A375 (cell line): ENCODE data around the gene KRT25. TPM values are rescaled to one million over a fixed set of nuclear protein-coding genes. Genes with fewer than 3 reads are reported as not detected.

Experiments
- total RNA-seq: library from RNA; depleted of rRNA; stranded (reverse); fragments of >200 nt; shearing (Covaris generic); gene quantifications from 2 replicates; pipeline ENCODE4 v1.2.3, GENCODE V29; 2014; rRNA removed

KRT25 gene
- not detected in 2 replicates for total RNA-seq

GRCh38 chr17:40755231-40755630, at the start of gene KRT25:
Gene KRT25 (minus strand): TSS chr17:40755331. CDS start chr17:40755271, 60 bp downstream.

GRCh38 chr17:40799859-40800258, 44.7 kb upstream of the KRT25 start, which contains the start of gene KRT28:
Gene KRT28 (minus strand): TSS chr17:40799959. CDS start chr17:40799893, 66 bp downstream.

GRCh38 chr17:40782450-40782849, 27.3 kb upstream of the KRT25 start, which contains the start of gene KRT27:
Gene KRT27 (minus strand): TSS chr17:40782550. CDS start chr17:40782493, 57 bp downstream.

GRCh38 chr17:40772101-40772500, 17.0 kb upstream of the KRT25 start, which contains the start of gene KRT26:
Gene KRT26 (minus strand): TSS chr17:40772201. CDS start chr17:40772113, 88 bp downstream.

GRCh38 chr17:40703652-40704051, 51.5 kb downstream of the KRT25 start, which contains the start of gene KRT24:
Gene KRT24 (minus strand): TSS chr17:40703752. CDS start chr17:40703693, 59 bp downstream.

Other genes with a start within 250 kb of the KRT25 start
- gene CCR7, start 189.9 kb downstream of the KRT25 start, total RNA-seq, result not detected in 2 replicates
- 90.3 and 93.7 TPM in 2 replicates for gene SMARCE1, start 107.5 kb downstream of the KRT25 start, total RNA-seq
- gene KRT222, start 90.2 kb downstream of the KRT25 start, total RNA-seq, result not detected in 2 replicates
- gene KRT24, start 51.6 kb downstream of the KRT25 start, total RNA-seq, result not detected in 2 replicates
- gene KRT26, start 16.9 kb upstream of the KRT25 start, total RNA-seq, result not detected in 2 replicates
- gene KRT27, start 27.2 kb upstream of the KRT25 start, total RNA-seq, result not detected in 2 replicates
- gene KRT28, start 44.6 kb upstream of the KRT25 start, total RNA-seq, result not detected in 2 replicates
- 30.4 and 38.5 TPM in 2 replicates for gene KRT10, start 67.3 kb upstream of the KRT25 start, total RNA-seq
- 1.6 and 3.4 TPM in 2 replicates for gene KRT12, start 111.9 kb upstream of the KRT25 start, total RNA-seq
- gene KRT20, start 129.9 kb upstream of the KRT25 start, total RNA-seq, result 0.08 TPM in 1 of 2 replicates, not detected in the other
- 0.08 TPM in 1 of 2 replicates, not detected in the other for gene KRT23, start 182.3 kb upstream of the KRT25 start, total RNA-seq
- not detected in 2 replicates for gene KRT39, start 211.6 kb upstream of the KRT25 start, total RNA-seq
- not detected in 2 replicates for gene KRT40, start 229.0 kb upstream of the KRT25 start, total RNA-seq
- gene KRTAP3-3, start 238.8 kb upstream of the KRT25 start, total RNA-seq, result not detected in 2 replicates
- not detected in 2 replicates for gene KRTAP3-2, start 244.6 kb upstream of the KRT25 start, total RNA-seq